Progenitor cell of endocrine pancreas (in vitro differentiated cells): ENCODE measurements around the gene CHCT1. TPM values are rescaled to one million over a fixed set of nuclear protein-coding genes. Genes with fewer than 3 reads are reported as not detected.

Experiments
- DNase-seq: peaks from one replicate; pipeline ENCODE4 v3.0.0; 2021; ENCODE audit warnings: low spot score; ENCODE audit not compliant: unreplicated experiment
- H3K27ac Mint-ChIP-seq: 2 replicates; pipeline ENCODE4 v1.8.0; 2021; ENCODE audit warnings: mild to moderate bottlenecking, moderate library complexity, mixed read lengths
- H3K27me3 Mint-ChIP-seq: 2 replicates; pipeline ENCODE4 v1.8.0; 2021; ENCODE audit warnings: mixed read lengths
- H3K36me3 Mint-ChIP-seq: 2 replicates; pipeline ENCODE4 v1.8.0; 2022; ENCODE audit warnings: mixed read lengths; ENCODE audit not compliant: insufficient read depth
- H3K4me1 Mint-ChIP-seq: 2 replicates; pipeline ENCODE4 v1.8.0; 2021; ENCODE audit warnings: low read depth, mixed read lengths
- H3K4me3 Mint-ChIP-seq: 2 replicates; pipeline ENCODE4 v1.8.0; 2021; ENCODE audit warnings: low read depth, mild to moderate bottlenecking, moderate library complexity, mixed read lengths
- H3K9me3 Mint-ChIP-seq: 2 replicates; pipeline ENCODE4 v1.8.0; 2021; ENCODE audit warnings: low read depth, mixed read lengths
- total RNA-seq: library from RNA; stranded (reverse); gene quantifications from 2 replicates; pipeline ENCODE4 v1.2.1, GENCODE V29; 2021
- TF ChIP-seq, protein P1 (sequence below): fragments of 200-600 bp; sonication (generic); IDR thresholded peaks from one replicate; pipeline ENCODE4 v1.5.0; 2021; ENCODE audit warnings: antibody characterized with exemption, mild to moderate bottlenecking; ENCODE audit not compliant: unreplicated experiment

Gene CHCT1
- total RNA-seq, 1 donor from 2014 or later: not detected

DNA sequence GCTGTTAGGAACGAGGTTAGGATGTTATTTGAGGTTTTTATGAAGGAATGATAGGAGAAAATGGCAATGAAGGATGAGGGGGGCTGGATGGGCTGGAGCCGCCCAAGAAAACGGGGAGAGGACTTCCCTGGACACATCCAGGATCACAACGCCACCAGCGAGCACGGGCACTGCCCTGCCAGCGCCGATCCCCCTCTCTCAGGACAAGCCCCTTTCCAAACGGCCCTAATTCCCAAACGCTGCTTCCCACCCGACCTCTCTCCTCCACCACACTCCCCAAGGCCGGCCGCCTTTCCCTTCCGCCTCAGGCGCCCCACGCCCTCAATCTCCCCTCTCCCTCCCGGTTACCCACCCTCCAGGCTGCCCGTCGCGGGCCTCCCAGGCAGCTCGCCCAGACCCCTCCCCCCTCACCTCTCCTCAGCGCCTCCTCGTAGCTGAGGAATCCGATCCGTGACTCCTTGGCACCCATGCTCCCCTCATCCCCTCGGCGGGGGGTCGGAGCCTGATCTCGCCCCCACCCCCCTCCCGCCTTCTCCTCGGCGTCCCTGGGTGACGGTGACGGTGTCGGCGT is 30.7 kb upstream of the CHCT1 start:
- no peaks in the 10 kb centered on the region for H3K36me3 Mint-ChIP-seq
- no peaks in the 10 kb centered on the region for H3K27me3 Mint-ChIP-seq
- peak overlapping the region; percentile 96 for H3K27ac Mint-ChIP-seq
- peak; percentile 71 for DNase-seq
- H3K9me3 Mint-ChIP-seq: no peaks in the 10 kb centered on the region
- peak overlapping the region; percentile 95 for H3K4me3 Mint-ChIP-seq
- TF ChIP-seq, protein P1, sequence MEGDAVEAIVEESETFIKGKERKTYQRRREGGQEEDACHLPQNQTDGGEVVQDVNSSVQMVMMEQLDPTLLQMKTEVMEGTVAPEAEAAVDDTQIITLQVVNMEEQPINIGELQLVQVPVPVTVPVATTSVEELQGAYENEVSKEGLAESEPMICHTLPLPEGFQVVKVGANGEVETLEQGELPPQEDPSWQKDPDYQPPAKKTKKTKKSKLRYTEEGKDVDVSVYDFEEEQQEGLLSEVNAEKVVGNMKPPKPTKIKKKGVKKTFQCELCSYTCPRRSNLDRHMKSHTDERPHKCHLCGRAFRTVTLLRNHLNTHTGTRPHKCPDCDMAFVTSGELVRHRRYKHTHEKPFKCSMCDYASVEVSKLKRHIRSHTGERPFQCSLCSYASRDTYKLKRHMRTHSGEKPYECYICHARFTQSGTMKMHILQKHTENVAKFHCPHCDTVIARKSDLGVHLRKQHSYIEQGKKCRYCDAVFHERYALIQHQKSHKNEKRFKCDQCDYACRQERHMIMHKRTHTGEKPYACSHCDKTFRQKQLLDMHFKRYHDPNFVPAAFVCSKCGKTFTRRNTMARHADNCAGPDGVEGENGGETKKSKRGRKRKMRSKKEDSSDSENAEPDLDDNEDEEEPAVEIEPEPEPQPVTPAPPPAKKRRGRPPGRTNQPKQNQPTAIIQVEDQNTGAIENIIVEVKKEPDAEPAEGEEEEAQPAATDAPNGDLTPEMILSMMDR: no peak
- H3K4me1 Mint-ChIP-seq: peaks cover 31% of the 10 kb centered on the region

DNA sequence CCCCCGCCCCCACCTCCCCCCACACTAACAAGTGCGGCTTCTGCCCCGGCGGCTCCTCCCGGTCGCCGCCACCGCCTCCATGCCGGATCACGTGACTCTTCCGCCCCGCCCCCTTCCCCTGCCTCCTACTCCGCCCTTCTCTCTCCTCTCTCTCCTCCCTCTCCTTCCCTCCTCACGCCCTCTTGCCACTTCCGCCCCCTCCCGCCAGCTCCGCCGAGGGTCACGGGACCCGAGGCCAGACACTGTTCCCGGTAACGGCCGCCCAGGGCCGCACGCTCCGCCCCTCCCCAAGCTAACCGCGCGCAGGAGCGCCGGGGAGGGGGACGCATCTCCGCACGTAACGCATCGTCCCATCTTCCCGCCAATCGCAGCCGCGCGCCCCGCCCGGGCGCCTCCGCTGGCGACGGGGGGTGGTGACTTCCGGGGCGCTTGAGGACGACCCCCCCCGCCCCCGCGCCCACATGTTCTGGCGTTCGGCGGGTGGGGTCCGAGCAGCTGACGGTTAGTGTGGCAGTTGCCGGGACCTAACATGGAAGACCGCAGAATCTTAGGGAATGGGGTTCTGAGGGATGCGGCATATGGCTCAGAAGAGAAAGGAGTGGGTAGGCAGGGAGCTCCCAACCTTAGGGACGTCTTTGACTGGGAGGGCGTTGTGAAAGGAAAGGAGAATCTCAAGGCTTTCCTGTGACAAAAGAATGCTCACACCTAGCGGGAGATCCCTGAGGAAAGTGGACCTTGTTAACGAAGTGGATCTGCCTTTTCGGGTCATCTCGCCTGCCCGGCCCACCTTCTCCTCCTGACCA is 30.0 kb upstream of the CHCT1 start, which contains the start of gene USP32:
TSS of gene USP32 (minus strand) at position 92 of the 803 bp plus-strand sequence. CDS start 194 bp downstream, outside the sequence.
- peak within 1 kb of the TSS; percentile 95 for H3K4me3 Mint-ChIP-seq
- no peaks in the 10 kb centered on the region for H3K36me3 Mint-ChIP-seq
- peak; percentile 94 for DNase-seq
- peak within 1 kb of the TSS; percentile 96 for H3K27ac Mint-ChIP-seq
- H3K27me3 Mint-ChIP-seq: no peaks in the 10 kb centered on the region
- TF ChIP-seq, protein P1: peak; percentile 48
- H3K4me1 Mint-ChIP-seq: peaks cover 28% of the 10 kb centered on the region
- H3K9me3 Mint-ChIP-seq: no peaks in the 10 kb centered on the region

DNA sequence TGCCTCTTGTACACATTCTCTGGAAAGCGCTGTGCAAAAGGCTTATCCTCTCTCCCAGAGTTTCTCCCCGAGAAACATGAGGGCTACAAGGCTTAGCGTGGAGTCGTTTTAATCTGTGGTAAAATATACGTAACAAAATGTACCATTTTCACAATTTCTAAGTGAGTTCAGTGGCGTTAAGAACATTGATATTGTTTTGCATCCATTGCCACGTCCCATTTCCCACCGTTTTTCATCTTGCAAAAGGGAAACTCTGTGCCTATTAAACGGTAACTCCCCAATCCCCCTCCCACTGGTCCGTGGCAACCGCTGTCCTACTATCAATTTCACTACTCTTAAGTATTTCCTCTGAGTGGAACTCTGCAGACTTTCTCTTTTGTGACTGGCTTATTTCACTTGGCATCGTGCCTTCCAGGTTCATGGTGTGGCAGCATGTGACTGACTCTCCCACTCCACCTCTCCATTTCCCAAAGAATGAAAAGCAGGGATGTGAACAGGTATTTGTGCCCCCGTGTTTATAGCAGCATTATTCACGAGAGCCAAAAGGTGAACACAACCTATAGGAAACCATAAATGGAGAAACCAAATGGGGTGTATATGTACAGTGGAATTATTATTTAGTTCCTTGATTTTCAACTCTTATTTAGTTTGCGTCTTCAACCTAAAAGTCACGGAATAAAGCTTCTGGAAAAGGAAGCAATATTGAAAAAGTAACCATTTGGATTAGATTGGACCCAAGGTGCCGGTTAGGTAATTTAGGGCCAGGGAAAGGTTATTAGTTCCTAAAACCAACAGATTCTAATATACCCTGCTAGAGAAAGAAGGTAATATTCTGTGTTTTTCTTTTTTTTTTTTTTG is 29.2 kb upstream of the CHCT1 start:
- TF ChIP-seq, protein P1: no peak
- DNase-seq: no peak
- H3K4me3 Mint-ChIP-seq: peak overlapping the region; percentile 95
- H3K4me1 Mint-ChIP-seq: peaks cover 28% of the 10 kb centered on the region
- H3K27ac Mint-ChIP-seq: peak overlapping the region; percentile 96
- H3K27me3 Mint-ChIP-seq: no peaks in the 10 kb centered on the region
- H3K9me3 Mint-ChIP-seq: no peaks in the 10 kb centered on the region
- no peaks in the 10 kb centered on the region for H3K36me3 Mint-ChIP-seq

DNA sequence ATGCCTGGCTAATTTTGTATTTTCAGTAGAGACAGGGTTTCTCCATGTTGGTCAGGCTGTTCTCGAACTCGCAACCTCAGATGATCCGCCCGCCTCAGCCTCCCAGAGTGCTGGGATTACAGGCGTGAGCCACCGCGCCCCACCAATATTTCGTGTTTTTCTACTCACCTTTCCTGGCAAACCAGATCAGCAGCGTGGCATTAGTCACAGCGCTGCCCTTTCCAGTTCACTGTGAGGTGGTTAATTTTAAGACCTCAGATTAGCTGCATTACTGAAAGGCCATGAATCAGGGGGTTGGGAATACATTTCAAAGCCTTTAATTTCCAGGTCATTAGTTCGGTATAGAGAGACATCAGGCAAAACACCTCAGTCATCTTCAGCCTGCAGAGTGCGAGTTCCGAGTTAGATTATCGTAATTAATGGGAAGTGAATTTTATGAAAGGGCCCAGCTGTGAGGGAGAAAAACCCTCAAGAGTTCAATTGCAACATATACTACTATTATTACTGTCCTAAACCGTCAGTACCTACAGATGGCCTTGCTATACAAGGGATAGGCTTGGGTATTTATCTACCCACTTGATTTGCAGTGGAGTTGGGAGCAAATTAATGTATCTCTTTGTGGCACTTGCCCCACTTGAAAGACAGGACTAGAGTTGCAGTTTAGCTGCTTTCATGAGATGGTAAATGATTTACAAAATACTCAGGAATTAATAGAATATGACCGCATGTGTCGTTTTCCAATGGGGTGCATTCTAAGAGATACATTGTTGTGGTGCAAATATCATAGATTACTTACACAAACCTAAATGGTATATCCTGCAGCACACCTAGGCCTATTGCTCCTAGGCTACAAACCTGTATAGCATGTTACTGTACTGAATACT is 28.2 kb upstream of the CHCT1 start:
- Mint-ChIP-seq H3K36me3 (no peaks in the 10 kb centered on the region), H3K27me3 (no peaks in the 10 kb centered on the region), H3K4me3 (no peak overlapping the region), H3K4me1 (peaks cover 20% of the 10 kb centered on the region), H3K27ac (no peak overlapping the region), H3K9me3 (no peaks in the 10 kb centered on the region)
- TF ChIP-seq, protein P1: no peak
- no peak for DNase-seq
